Uterus (tissue), 2 donors: Measurements from ENCODE around the gene ABCA1.

Source experiments
- CTCF ChIP-seq, 4 experiments: fragments of 200-600 bp in 2 of 4; fragments of 450-650 bp in 2 of 4; sonication (generic) in 2 of 4; IDR thresholded peaks; one replicate each; pipeline ENCODE4 v1.5.1; 2016 to 2019; ENCODE audit warnings: antibody characterized with exemption in 4 of 4, mild to moderate bottlenecking in 2 of 4, moderate library complexity in 1 of 4
- POLR2A ChIP-seq, 2 donors: fragments of 450-650 bp; IDR thresholded peaks; one replicate each; pipeline ENCODE4 v1.6.1; 2016; ENCODE audit warnings: antibody characterized with exemption in 2 of 2, mild to moderate bottlenecking in 1 of 2, moderate library complexity in 1 of 2

GRCh38 chr9:104907278-104907951 is 20.5 kb downstream of the ABCA1 start:
- TF ChIP-seq CTCF (IDR thresholded peaks at IDR 0.05), result no peak
- TF ChIP-seq POLR2A (IDR thresholded peaks at IDR 0.05), result no peak
